ENCODE measurements around the gene KRTAP5-10.

- TF ChIP-seq CTCF (IDR thresholded peaks at IDR 0.05): no peak
- TF ChIP-seq POLR2A (IDR thresholded peaks at IDR 0.05): no peak
Measured at GRCh38 chr11:71565263-71565662, at the start of gene KRTAP5-10.
